ENCODE results near the gene OXSR1. TPM values are rescaled to one million over a fixed set of nuclear protein-coding genes. Genes with fewer than 3 reads are reported as not detected.

OXSR1 gene
- total RNA-seq, 4 donors from 2014 or later, result 23.9 to 35.8 (median 29.9) TPM

- Histone ChIP-seq H3K27me3 (no peaks in the 10 kb centered on the region), H3K27ac (peak overlapping the region in 1 of 4 donors; percentile 61)
Observed at GRCh38 chr3:38147421-38147820, 17.9 kb upstream of the OXSR1 start.

DNA sequence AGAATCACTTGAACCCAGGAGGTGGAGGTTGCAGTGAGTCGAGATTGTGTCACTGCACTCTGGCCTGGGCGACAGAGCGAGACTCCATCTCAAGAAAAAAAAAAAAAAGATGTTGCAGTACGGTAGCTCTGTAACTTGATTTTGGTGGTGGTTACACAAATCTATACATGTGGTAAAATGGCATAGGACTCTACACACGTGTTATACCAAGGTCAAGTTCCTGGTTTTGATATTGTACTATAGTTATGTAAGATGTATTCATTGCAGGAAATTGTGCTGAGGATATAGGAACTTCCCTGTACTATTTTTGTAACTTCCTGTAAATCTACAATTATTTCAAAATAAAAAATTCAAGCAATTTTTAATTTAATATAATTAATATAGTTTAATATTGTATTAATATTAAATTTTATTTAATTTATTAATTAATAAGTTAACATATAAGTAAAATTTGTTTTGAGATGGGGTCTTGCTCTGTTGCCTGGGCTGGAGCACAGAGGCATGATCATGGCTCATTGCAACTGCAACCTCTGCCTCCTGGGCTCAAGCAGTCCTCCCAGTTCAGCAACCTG is 16.9 kb upstream of the OXSR1 start:
- Histone ChIP-seq H3K9me3 (peaks cover 0 to 17% (median 0%) of the 10 kb centered on the region in 4 donors), H3K4me3 (no peak overlapping the region), H3K36me3 (no peaks in the 10 kb centered on the region), H3K27me3 (no peaks in the 10 kb centered on the region), H3K27ac (peak overlapping the region in 1 of 4 donors; percentile 61), H3K4me1 (no peaks in the 10 kb centered on the region)
- WGBS, 2 donors, result 74 to 76% methylated on average over 5 of the region's 5 CpGs
- TF ChIP-seq, protein P1, sequence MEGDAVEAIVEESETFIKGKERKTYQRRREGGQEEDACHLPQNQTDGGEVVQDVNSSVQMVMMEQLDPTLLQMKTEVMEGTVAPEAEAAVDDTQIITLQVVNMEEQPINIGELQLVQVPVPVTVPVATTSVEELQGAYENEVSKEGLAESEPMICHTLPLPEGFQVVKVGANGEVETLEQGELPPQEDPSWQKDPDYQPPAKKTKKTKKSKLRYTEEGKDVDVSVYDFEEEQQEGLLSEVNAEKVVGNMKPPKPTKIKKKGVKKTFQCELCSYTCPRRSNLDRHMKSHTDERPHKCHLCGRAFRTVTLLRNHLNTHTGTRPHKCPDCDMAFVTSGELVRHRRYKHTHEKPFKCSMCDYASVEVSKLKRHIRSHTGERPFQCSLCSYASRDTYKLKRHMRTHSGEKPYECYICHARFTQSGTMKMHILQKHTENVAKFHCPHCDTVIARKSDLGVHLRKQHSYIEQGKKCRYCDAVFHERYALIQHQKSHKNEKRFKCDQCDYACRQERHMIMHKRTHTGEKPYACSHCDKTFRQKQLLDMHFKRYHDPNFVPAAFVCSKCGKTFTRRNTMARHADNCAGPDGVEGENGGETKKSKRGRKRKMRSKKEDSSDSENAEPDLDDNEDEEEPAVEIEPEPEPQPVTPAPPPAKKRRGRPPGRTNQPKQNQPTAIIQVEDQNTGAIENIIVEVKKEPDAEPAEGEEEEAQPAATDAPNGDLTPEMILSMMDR (IDR thresholded peaks at IDR 0.05), result no peak
- TF ChIP-seq POLR2A (IDR thresholded peaks at IDR 0.05) (no peak), EP300 (IDR thresholded peaks at IDR 0.05) (peak in 1 of 2 donors; percentile 44)
- DNase-seq (ENCODE audit: low spot score in 2 of 2), result no peak

More at GRCh38 chr3:38147421-38147820, 17.9 kb upstream of the OXSR1 start:
- DNase-seq (ENCODE audit: low spot score in 2 of 2), result no peak
- peaks cover 0 to 17% (median 0%) of the 10 kb centered on the region in 4 donors for H3K9me3 ChIP-seq
- no peak overlapping the region for H3K4me3 ChIP-seq
- 80 to 86% methylated on average over 3 of the region's 3 CpGs for WGBS, 2 donors
- peaks cover 0 to 6% (median 0%) of the 10 kb centered on the region in 3 donors for H3K36me3 ChIP-seq
- H3K4me1 ChIP-seq, result no peaks in the 10 kb centered on the region
- no peak for TF ChIP-seq POLR2A (IDR thresholded peaks at IDR 0.05)
- TF ChIP-seq, protein P1 (IDR thresholded peaks at IDR 0.05), result no peak
- peak in 1 of 2 donors; percentile 42 for TF ChIP-seq EP300 (IDR thresholded peaks at IDR 0.05)

DNA sequence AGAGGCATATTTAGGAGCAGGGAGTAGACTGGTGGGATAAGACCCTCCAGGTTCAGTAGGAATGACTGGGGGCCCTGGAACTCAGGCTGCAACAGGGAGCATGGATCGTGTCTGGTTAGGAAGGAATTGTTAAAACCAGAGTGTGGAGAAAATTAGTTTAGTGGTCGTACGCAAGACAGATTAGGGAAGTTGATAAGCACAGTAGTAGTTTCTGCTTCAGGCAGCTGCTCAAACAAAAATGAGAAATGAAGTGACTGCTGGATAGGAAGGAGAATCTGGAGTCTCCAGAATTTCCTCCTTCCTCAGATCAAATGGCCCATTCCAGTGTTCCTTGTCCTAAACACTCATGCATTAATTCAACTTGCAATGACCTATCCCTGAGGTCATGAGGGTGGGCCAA is 15.6 kb upstream of the OXSR1 start:
- H3K4me3 ChIP-seq, result no peak overlapping the region
- no peaks in the 10 kb centered on the region for H3K4me1 ChIP-seq
- TF ChIP-seq POLR2A (IDR thresholded peaks at IDR 0.05) (no peak), EP300 (IDR thresholded peaks at IDR 0.05) (no peak)
- TF ChIP-seq, protein P1 (IDR thresholded peaks at IDR 0.05), result no peak
- H3K27me3 ChIP-seq, result no peaks in the 10 kb centered on the region
- WGBS, 2 donors, result 60 to 69% methylated on average over 3 of the region's 3 CpGs
- DNase-seq (ENCODE audit: low spot score in 2 of 2), result no peak
- H3K36me3 ChIP-seq, result no peaks in the 10 kb centered on the region
- H3K9me3 ChIP-seq, result peaks cover 0 to 17% (median 0%) of the 10 kb centered on the region in 4 donors
- peak overlapping the region in 1 of 4 donors; percentile 60 for H3K27ac ChIP-seq

GRCh38 chr3:38150780-38151528 is 14.4 kb upstream of the OXSR1 start:
- no peaks in the 10 kb centered on the region for H3K4me1 ChIP-seq
- H3K27ac ChIP-seq, result no peak overlapping the region
- no peak for DNase-seq (ENCODE audit: low spot score in 2 of 2)
- no peaks in the 10 kb centered on the region for H3K27me3 ChIP-seq
- no peak overlapping the region for H3K4me3 ChIP-seq
- WGBS, 2 donors, result 69 to 76% methylated on average over 3 of the region's 3 CpGs
- TF ChIP-seq, protein P1 (IDR thresholded peaks at IDR 0.05), result no peak
- TF ChIP-seq POLR2A (IDR thresholded peaks at IDR 0.05) (no peak), EP300 (IDR thresholded peaks at IDR 0.05) (no peak)
- H3K9me3 ChIP-seq, result peaks cover 0 to 16% (median 0%) of the 10 kb centered on the region in 4 donors
- no peaks in the 10 kb centered on the region for H3K36me3 ChIP-seq

DNA sequence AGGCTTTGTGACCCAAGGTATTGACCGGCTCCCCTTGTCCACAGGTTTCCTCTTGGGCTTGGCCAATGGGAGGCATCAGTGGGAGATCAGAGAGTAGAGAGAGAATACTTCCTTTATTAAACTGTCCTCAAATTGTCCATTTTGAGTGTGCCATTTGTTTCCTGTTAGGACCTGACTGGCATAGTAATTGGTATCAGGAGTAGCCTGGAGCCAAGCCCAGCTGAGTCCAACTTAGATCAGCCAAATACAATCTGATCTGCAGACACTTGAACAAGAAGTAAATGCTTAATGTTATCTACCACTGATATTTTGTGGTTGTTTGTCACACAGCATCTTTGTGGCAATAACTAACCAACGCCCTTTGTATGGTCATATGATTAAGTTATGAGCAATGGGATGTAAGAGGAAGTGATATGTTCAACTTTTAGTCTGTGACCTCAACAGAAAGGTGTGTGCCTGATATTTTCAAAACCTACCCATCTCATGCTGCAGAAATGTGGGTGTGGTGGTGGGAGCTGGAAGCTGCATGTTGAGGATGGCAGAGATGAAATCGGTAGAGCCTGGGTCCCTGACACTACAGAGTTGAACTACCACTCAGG is 13.6 kb upstream of the OXSR1 start:
- no peaks in the 10 kb centered on the region for H3K36me3 ChIP-seq
- no peak for DNase-seq (ENCODE audit: low spot score in 2 of 2)

More for the DNA sequence above, 13.6 kb upstream of the OXSR1 start:
- TF ChIP-seq POLR2A (IDR thresholded peaks at IDR 0.05), result no peak
- TF ChIP-seq, protein P1 (IDR thresholded peaks at IDR 0.05), result no peak
- H3K4me3 ChIP-seq, result no peak overlapping the region
- no peak overlapping the region for H3K27ac ChIP-seq
- no peaks in the 10 kb centered on the region for H3K4me1 ChIP-seq
- H3K27me3 ChIP-seq, result no peaks in the 10 kb centered on the region
- 87 to 98% methylated on average over 3 of the region's 3 CpGs for WGBS, 2 donors
- H3K9me3 ChIP-seq, result peaks cover 0 to 8% (median 0%) of the 10 kb centered on the region in 4 donors
